Transverse colon (tissue), 4 donors: ENCODE data around the gene WIPF3. TPM values are rescaled to one million over a fixed set of nuclear protein-coding genes. Genes with fewer than 3 reads are reported as not detected.

Experiments used
- DNase-seq: peaks from one replicate; pipeline ENCODE4 v3.0.0-alpha.2; 2019
- H3K27ac ChIP-seq, 4 donors: fragments of 200-600 bp; sonication (generic); 2 replicates each; pipeline ENCODE4 v1.5.1; 2016 to 2018; ENCODE audit warnings: inconsistent platforms in 4 of 4
- H3K27me3 ChIP-seq: fragments of 200-600 bp; sonication (generic); 2 replicates; pipeline ENCODE4 v1.5.1; 2017; ENCODE audit warnings: inconsistent platforms
- H3K36me3 ChIP-seq, 4 donors: fragments of 200-600 bp; sonication (generic); 2 replicates each; pipeline ENCODE4 v1.5.1; 2017 to 2019; ENCODE audit warnings: inconsistent platforms in 4 of 4
- H3K4me1 ChIP-seq, 4 donors: fragments of 200-600 bp; sonication (generic); 2 replicates each; pipeline ENCODE4 v1.5.1; 2017 to 2020; ENCODE audit warnings: inconsistent platforms in 4 of 4
- H3K4me3 ChIP-seq, 4 donors: fragments of 200-600 bp; sonication (generic); 1 replicate in 1 of 4; 2 replicates in 3 of 4; pipeline versions ENCODE4 v1.5.1 to v1.6.1; 2017 to 2019; ENCODE audit warnings: inconsistent platforms in 4 of 4
- H3K9me3 ChIP-seq, 2 donors: fragments of 200-600 bp; sonication (generic); 2 replicates each; pipeline ENCODE4 v1.5.1; 2017 to 2019; ENCODE audit warnings: inconsistent platforms in 2 of 2
- EP300 ChIP-seq: sonication (generic); formaldehyde crosslinking; IDR thresholded peaks from one replicate; pipeline ENCODE4 v1.6.1; 2017; ENCODE audit warnings: antibody characterized with exemption, low read depth
- POLR2A ChIP-seq: fragments of 450-650 bp; IDR thresholded peaks from one replicate; pipeline ENCODE4 v1.6.1; 2016; ENCODE audit warnings: antibody characterized with exemption, mild to moderate bottlenecking, moderate library complexity
- POLR2AphosphoS5 ChIP-seq, 3 donors: sonication (generic); formaldehyde crosslinking; IDR thresholded peaks; one replicate each; pipeline ENCODE4 v1.6.1; 2016; ENCODE audit warnings: antibody characterized with exemption in 3 of 3
- WGBS, 2 donors: methylation state at CpG; one replicate each; pipeline ENCODE4 v1.1.5; 2018; ENCODE audit warnings: low coverage in 1 of 2; 5-methylcytosine and 5-hydroxymethylcytosine counted together
- in situ Hi-C, 4 donors: fragments of 200-750 bp; cut with MboI; loops; one replicate each; pipeline versions ENCODE4 v1.15.0 to v1.15.1; 2017; ENCODE audit warnings: low sequenced_read_pairs in 3 of 4, low pct_ligation_motif_present in 1 of 4, low pct_unique_long_range_greater_than_20kb in 1 of 4
- intact Hi-C: fragments of 100-400 bp; cut with DNase I; formaldehyde crosslinking; loops from one replicate; pipeline ENCODE4 v1.15.1; 2023; ENCODE audit warnings: low total_unique reads
- total RNA-seq, 4 donors: library from RNA; depleted of rRNA; stranded (reverse); fragments of >200 nt; gene quantifications; one replicate each; pipeline ENCODE4 v1.1.0, GENCODE V29; 2016
- TF ChIP-seq, protein P1 (sequence below), 5 experiments: fragments of 200-600 bp in 3 of 5; fragments of 450-650 bp in 2 of 5; sonication (generic) in 3 of 5; IDR thresholded peaks; 1 replicate in 2 of 5; 2 replicates in 3 of 5; pipeline ENCODE4 v1.5.1; 2016 to 2017; ENCODE audit warnings: antibody characterized with exemption in 5 of 5, inconsistent platforms in 3 of 5, mild to moderate bottlenecking in 2 of 5, moderate library complexity in 1 of 5

WIPF3 gene
- total RNA-seq, 4 donors from 2014 or later, result 0.41 to 3.7 TPM; not detected in 2

DNA sequence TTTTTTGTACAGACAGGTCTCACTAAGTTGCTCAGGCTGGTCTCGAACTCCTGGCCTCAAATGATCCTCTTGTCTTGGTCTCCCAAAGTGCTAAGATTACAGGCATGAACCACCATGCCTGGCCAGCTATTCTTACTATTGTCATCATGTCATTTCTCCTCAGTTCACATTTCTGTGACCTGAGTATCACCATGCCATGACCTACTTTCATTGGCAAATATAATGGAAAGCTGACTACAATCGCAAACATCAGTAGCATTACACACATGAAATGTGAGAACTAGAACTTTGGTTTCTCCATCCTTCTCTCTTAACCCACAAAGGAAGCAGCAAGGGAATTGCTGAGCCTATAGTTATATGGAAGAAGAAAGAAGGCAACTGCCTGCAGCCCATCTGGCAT, 26.0 kb upstream of the WIPF3 start:
- intact Hi-C loops, result no loop called here
- no peak overlapping the region for H3K4me3 ChIP-seq
- peaks cover 6% of the 10 kb centered on the region for H3K27me3 ChIP-seq
- 86 to 100% methylated on average over 1 to 2 of the region's 2 CpGs for WGBS, 2 donors
- H3K4me1 ChIP-seq, result no peaks in the 10 kb centered on the region
- in situ Hi-C loops, result no loop called here
- H3K9me3 ChIP-seq, result no peaks in the 10 kb centered on the region
- no peak for TF ChIP-seq POLR2A
- TF ChIP-seq POLR2AphosphoS5 (IDR thresholded peaks at IDR 0.05), result no peak
- TF ChIP-seq, protein P1, sequence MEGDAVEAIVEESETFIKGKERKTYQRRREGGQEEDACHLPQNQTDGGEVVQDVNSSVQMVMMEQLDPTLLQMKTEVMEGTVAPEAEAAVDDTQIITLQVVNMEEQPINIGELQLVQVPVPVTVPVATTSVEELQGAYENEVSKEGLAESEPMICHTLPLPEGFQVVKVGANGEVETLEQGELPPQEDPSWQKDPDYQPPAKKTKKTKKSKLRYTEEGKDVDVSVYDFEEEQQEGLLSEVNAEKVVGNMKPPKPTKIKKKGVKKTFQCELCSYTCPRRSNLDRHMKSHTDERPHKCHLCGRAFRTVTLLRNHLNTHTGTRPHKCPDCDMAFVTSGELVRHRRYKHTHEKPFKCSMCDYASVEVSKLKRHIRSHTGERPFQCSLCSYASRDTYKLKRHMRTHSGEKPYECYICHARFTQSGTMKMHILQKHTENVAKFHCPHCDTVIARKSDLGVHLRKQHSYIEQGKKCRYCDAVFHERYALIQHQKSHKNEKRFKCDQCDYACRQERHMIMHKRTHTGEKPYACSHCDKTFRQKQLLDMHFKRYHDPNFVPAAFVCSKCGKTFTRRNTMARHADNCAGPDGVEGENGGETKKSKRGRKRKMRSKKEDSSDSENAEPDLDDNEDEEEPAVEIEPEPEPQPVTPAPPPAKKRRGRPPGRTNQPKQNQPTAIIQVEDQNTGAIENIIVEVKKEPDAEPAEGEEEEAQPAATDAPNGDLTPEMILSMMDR (IDR thresholded peaks at IDR 0.05), result no peak
- no peak for TF ChIP-seq EP300
- H3K27ac ChIP-seq, result no peak overlapping the region
- no peak for DNase-seq
- H3K36me3 ChIP-seq, result no peaks in the 10 kb centered on the region

DNA sequence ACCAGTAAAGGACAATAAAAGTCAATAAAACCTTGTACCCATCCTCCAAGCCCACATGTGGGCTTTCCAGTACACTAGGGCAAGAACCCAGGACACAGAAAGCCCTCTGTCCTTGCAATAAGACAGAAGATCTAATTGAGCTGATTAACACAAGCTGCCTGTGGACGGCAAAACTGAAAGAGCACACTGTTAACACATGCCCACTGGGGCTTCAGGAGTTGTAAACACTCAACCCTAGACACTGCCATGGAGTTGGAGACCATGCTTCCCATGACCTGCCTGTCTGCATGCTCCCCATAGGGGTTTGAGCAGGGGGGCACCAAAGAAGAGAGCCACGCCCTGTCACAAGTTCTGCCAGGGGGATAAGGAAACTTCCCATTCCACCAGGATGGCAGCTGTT, 22.6 kb upstream of the WIPF3 start:
- no peaks in the 10 kb centered on the region for H3K4me1 ChIP-seq
- peaks cover 6% of the 10 kb centered on the region for H3K27me3 ChIP-seq
- 81 to 83% methylated on average over 1 to 2 of the region's 2 CpGs for WGBS, 2 donors
- H3K9me3 ChIP-seq, result no peaks in the 10 kb centered on the region
- H3K27ac ChIP-seq, result no peak overlapping the region
- no peaks in the 10 kb centered on the region for H3K36me3 ChIP-seq
- in situ Hi-C loops, result no loop called here
- intact Hi-C loops, result no loop called here
- DNase-seq, result no peak
- H3K4me3 ChIP-seq, result no peak overlapping the region
- TF ChIP-seq EP300, result no peak
- TF ChIP-seq, protein P1 (IDR thresholded peaks at IDR 0.05), result no peak
- TF ChIP-seq POLR2A, result no peak
- TF ChIP-seq POLR2AphosphoS5 (IDR thresholded peaks at IDR 0.05), result no peak

DNA sequence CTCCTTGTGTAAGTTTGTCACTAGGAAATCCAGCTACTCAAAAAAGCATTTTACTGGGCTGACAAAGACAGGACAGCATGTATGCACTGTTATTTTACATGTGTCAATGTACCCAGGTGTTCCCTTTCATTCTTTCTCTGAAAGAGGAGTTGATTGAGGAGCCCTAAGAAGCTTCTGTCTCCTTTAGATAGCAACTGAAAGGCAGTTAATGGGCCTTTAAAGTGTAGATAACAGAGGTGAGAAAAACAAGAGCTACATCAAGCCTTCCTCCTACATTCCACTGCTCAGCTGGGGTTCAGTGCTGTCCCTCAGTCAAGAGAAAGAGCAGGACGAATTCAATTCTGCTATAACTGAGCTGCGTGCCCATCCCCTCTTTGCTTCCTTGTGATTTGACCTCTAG, 12.8 kb upstream of the WIPF3 start:
- no peak for TF ChIP-seq EP300
- TF ChIP-seq POLR2AphosphoS5 (IDR thresholded peaks at IDR 0.05), result no peak
- TF ChIP-seq, protein P1 (IDR thresholded peaks at IDR 0.05), result no peak
- TF ChIP-seq POLR2A, result no peak
- WGBS, 2 donors, result 40 to 89% methylated on average over 2 of the region's 2 CpGs
- intact Hi-C loops, result no loop called here
- in situ Hi-C loops, result no loop called here
- no peak for DNase-seq
- peaks cover 0 to 5% (median 0%) of the 10 kb centered on the region in 4 donors for H3K4me1 ChIP-seq
- H3K27me3 ChIP-seq, result no peaks in the 10 kb centered on the region
- H3K9me3 ChIP-seq, result no peaks in the 10 kb centered on the region
- no peaks in the 10 kb centered on the region for H3K36me3 ChIP-seq
- no peak overlapping the region for H3K4me3 ChIP-seq
- no peak overlapping the region for H3K27ac ChIP-seq

DNA sequence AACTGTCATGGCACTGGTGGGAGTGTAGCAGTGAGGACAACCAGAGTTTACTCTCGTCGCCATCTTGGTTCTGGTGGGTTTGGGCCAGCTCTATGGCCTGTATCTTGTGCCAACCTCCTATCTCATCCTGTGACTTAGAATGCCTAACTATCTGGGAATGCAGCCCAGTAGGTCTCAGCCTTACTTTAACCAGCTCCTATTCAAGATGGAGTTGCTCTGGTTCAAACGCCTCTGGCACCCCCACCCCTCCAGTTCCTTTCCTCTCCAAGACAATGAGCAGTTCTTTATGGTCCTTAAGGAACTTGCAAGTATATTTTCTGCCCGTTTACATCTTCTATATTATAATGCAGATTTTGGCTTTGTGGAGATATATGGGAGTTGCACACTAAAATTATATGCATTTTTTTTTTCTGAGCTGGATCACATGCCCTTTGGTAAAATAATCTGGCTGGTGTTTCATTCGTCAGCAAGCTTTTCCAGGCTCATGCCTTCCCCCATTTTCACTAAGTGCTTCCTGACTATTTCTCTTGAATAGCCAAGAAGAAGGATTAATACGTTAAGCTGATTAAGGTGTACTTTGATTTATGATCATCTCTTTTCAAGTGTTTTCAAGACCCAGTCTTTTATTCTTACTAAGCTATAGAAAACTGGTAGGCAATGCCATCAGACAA, 11.2 kb upstream of the WIPF3 start:
- TF ChIP-seq POLR2A (no peak), EP300 (no peak), POLR2AphosphoS5 (IDR thresholded peaks at IDR 0.05) (no peak)
- TF ChIP-seq, protein P1 (IDR thresholded peaks at IDR 0.05), result no peak
- no peaks in the 10 kb centered on the region for H3K9me3 ChIP-seq
- DNase-seq, result no peak
- no peak overlapping the region for H3K4me3 ChIP-seq
- H3K27me3 ChIP-seq, result no peaks in the 10 kb centered on the region
- intact Hi-C loops, result no loop called here
- H3K36me3 ChIP-seq, result no peaks in the 10 kb centered on the region
- 77 to 89% methylated on average over 4 to 6 of the region's 6 CpGs for WGBS, 2 donors
- peaks cover 0 to 5% (median 0%) of the 10 kb centered on the region in 4 donors for H3K4me1 ChIP-seq
- no peak overlapping the region for H3K27ac ChIP-seq
- in situ Hi-C loops, result no loop called here
